GM18505 (cell line): ENCODE results near the gene CFAP46.

ENCODE experiments used
- ATAC-seq: cut with Tn5 transposase; IDR thresholded peaks from one replicate; pipeline ENCODE4 v1.9.1; 2021; ENCODE audit not compliant: unreplicated experiment
- POLR2A ChIP-seq: IDR thresholded peaks from 4 replicates; pipeline ENCODE4 v1.6.1; 2011; ENCODE audit warnings: borderline replicate concordance; ENCODE audit not compliant: insufficient read depth, insufficient read length; ENCODE audit errors: extremely low read depth

The CFAP46 gene

GRCh38 chr10:132788180-132788830 lies 154.1 kb downstream of the CFAP46 start:
- ATAC-seq = no peak
- TF ChIP-seq POLR2A = no peak

- TF ChIP-seq POLR2A = no peak
- no peak for ATAC-seq
These were observed 154.7 kb downstream of the CFAP46 start for GRCh38 chr10:132787495-132788179.

- TF ChIP-seq POLR2A = no peak
- no peak for ATAC-seq
These were observed 155.4 kb downstream of the CFAP46 start for GRCh38 chr10:132786884-132787494.

DNA sequence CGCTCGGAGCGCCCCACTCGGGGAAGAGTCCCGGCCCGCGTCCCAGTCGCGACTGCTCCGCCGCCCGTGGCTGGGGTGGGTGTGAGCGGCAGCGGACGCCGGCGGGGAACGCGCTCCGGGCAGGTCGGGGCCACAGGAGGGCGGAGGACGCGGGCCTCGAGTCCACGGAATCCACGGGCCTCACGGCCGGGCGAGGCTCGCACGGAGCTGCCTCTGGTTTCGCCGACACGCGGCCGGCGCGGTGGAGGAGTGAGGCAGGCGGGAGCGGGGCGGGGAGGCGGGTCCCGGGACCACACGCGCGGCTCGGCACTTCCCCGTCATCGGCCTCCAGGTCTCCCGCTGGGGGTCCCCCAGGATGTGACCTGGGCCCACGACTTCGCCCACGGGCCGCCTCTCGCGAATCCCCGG lies 155.9 kb downstream of the CFAP46 start:
- no peak for ATAC-seq
- no peak for TF ChIP-seq POLR2A

GRCh38 chr10:132785723-132786475 lies 156.5 kb downstream of the CFAP46 start, which contains the start of gene NKX6-2:
TSS of gene NKX6-2 (minus strand) at chr10:132786147. CDS start at chr10:132785948, 199 bp downstream.
- no peak for ATAC-seq
- TF ChIP-seq POLR2A = no peak

DNA sequence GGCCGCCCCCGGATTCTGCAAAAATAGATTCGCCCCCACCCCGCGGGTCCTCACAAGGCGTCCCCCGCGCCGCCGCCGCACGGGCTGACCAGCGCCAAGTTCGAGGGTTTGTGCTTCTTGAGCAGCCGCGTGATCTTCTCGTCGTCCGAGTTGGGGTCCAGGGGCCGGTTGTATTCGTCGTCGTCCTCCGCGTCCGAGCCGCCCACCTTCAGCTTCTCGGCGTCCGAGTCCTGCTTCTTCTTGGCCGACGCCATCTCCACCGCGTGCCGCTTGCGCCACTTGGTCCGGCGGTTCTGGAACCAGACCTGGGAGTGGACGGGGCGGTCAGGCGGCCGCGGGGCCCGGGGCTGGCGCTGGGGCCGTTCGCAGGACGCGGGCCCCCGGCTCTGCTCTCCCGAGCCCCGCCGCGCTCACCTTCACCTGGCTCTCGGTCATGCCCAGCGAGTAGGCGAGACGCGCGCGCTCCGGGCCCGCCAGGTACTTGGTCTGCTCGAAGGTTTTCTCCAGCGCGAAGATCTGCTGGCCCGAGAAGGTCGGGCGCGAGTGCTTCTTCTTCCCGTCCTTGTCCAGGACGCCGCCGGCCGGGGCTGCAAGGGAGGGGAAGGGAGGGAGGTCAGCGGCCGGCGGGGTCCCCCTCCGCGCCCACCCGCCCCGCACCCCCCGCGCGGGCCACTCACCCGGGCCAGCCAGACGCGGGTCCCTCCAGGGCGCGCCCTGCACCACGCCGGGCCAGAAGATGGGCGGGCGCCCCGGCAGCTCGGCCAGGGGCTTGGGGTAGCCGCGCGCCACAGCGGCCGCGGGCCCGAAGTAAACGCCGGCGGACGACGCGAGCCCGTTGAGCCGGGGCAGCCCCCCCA lies 157.3 kb downstream of the CFAP46 start:
- TF ChIP-seq POLR2A = no peak
- no peak for ATAC-seq

GRCh38 chr10:132783940-132784865 lies 158.2 kb downstream of the CFAP46 start:
- ATAC-seq = no peak
- TF ChIP-seq POLR2A = no peak

GRCh38 chr10:132783165-132783939 lies 159.0 kb downstream of the CFAP46 start:
- no peak for ATAC-seq
- no peak for TF ChIP-seq POLR2A

DNA sequence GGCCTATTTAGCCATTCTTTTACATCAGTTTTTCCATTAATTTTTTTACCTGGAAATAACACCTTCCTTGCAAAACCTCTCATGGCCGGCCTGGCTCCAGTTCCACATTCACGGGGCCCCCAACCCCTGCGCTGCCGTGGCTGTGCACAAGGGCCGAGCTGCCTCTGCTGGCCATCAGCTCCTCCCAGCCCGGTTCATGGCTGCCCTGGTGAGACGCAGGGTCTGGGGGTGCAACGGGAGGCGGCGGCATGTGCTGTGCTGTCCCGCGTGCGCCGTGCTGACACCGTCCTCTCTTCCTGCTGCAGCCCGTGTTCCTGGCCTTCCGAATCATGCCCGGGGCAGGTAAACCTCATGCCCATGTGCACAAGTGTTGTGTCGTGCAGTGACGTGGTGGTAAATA lies 160.8 kb downstream of the CFAP46 start:
- TF ChIP-seq POLR2A = no peak
- ATAC-seq = no peak

DNA sequence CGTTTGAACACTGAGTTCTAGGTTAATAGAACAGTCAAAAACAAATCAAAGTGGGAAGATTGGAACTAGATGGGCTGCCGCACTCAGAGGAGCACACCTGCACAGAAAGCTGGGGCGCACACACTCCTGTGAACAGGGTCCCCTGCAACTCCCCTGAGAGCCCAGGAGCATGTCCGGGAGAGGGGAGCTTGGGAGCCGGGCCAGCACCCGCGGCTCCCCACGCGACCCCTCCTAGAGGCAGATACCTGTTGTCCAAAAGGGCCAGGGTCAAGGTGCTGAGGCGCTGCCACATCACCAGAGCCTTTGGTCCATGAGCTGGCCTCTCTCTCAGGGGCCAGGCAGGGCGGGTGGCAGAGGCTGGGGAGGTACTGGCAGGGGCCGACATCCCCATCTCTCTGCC lies 162.0 kb downstream of the CFAP46 start:
- no peak for ATAC-seq
- TF ChIP-seq POLR2A = no peak
